ENCODE measurements around the gene BARD1.
"Not testable (repeated sequence)": the region's sequence is repeated elsewhere in the genome, so short reads cannot be mapped to it uniquely, and the experiment has no call there.

The BARD1 gene

GRCh38 chr2:214808981-214809750, at the start of gene BARD1:
Gene BARD1 (minus strand): TSS chr2:214809683. CDS start chr2:214809569, 114 bp downstream.
- peak in 32 of 51 donors; percentile 5 to 80 (median 30) for DNase-seq

GRCh38 chr2:214856137-214856536, 46.7 kb upstream of the BARD1 start:
- no peak for DNase-seq

- no peak for DNase-seq
Measured at GRCh38 chr2:214853906-214854305, 44.4 kb upstream of the BARD1 start.

GRCh38 chr2:214843823-214844222, 34.3 kb upstream of the BARD1 start:
- no peak for DNase-seq

GRCh38 chr2:214839464-214839863, 30.0 kb upstream of the BARD1 start:
- no peak for DNase-seq

- no peak for DNase-seq
Measured at GRCh38 chr2:214837466-214837865, 28.0 kb upstream of the BARD1 start.

- DNase-seq = no peak
Measured at GRCh38 chr2:214836568-214836967, 27.1 kb upstream of the BARD1 start.

GRCh38 chr2:214830794-214831346, 21.4 kb upstream of the BARD1 start:
- no peak for DNase-seq

- DNase-seq = no peak
Measured at GRCh38 chr2:214816008-214816533, 6.6 kb upstream of the BARD1 start.

GRCh38 chr2:214810671-214811070, 1.2 kb upstream of the BARD1 start:
- DNase-seq = peak in 1 of 51 donors; percentile 4

GRCh38 chr2:214809751-214810564, 475 bp upstream of the BARD1 start:
- peak; percentile 53 to 99 (median 94) for DNase-seq

- peak in 1 of 51 donors; percentile 15 for DNase-seq
Measured at GRCh38 chr2:214807653-214808052, 1.8 kb downstream of the BARD1 start.

GRCh38 chr2:214801768-214802397, 7.6 kb downstream of the BARD1 start:
- no peak for DNase-seq

- DNase-seq = no peak
Measured at GRCh38 chr2:214801068-214801467, 8.4 kb downstream of the BARD1 start.

- DNase-seq = no peak
Measured at GRCh38 chr2:214800180-214800579, 9.3 kb downstream of the BARD1 start.

GRCh38 chr2:214796911-214797310, 12.6 kb downstream of the BARD1 start:
- DNase-seq = no peak

GRCh38 chr2:214783181-214783580, 26.3 kb downstream of the BARD1 start:
- DNase-seq = not testable (repeated sequence)

- no peak for DNase-seq
Measured at GRCh38 chr2:214782671-214783070, 26.8 kb downstream of the BARD1 start.

GRCh38 chr2:214781226-214781625, 28.3 kb downstream of the BARD1 start:
- no peak for DNase-seq

GRCh38 chr2:214775971-214776370, 33.5 kb downstream of the BARD1 start:
- DNase-seq = no peak

- no peak for DNase-seq
Measured at GRCh38 chr2:214774108-214774507, 35.4 kb downstream of the BARD1 start.

Data from hypothalamus (tissue), 51 donors.